Choroid plexus epithelial cell (primary cell): ENCODE measurements around the gene TECPR2.

Source experiments
- DNase-seq: peaks from one replicate; pipeline ENCODE4 v3.0.0-alpha.2; 2010; ENCODE audit warnings: low read depth
- H3K4me3 ChIP-seq: 2 replicates; pipeline ENCODE4 v1.5.1; 2011; ENCODE audit warnings: low read depth, mild to moderate bottlenecking, control low read depth, low read length, moderate library complexity
- TF ChIP-seq, protein P1 (sequence below): conservative IDR thresholded peaks from 2 replicates; pipeline ENCODE4 v1.5.1; 2011; ENCODE audit warnings: low read depth, mild to moderate bottlenecking, control low read depth, inconsistent platforms, low read length, moderate library complexity

Gene TECPR2

DNA sequence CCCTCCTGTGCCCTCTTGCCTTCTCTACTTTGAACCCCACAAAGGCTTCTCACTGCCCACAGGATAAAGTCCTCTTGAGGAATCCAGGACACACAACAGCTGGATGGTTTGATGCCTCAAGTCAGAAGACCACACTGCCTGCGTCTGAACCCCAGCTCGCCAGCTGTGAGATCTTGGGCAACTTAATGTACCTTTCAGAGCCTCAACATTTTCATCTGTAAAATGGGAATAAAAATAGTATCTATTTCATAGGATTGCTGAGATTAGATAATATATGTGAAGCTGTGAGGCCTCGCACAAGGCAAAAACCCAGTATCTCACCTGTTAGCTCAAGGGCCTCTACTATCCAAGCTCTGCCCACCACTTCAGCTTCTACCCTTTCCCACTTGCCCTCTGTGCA, 2.4 kb upstream of the TECPR2 start:
- TF ChIP-seq, protein P1, sequence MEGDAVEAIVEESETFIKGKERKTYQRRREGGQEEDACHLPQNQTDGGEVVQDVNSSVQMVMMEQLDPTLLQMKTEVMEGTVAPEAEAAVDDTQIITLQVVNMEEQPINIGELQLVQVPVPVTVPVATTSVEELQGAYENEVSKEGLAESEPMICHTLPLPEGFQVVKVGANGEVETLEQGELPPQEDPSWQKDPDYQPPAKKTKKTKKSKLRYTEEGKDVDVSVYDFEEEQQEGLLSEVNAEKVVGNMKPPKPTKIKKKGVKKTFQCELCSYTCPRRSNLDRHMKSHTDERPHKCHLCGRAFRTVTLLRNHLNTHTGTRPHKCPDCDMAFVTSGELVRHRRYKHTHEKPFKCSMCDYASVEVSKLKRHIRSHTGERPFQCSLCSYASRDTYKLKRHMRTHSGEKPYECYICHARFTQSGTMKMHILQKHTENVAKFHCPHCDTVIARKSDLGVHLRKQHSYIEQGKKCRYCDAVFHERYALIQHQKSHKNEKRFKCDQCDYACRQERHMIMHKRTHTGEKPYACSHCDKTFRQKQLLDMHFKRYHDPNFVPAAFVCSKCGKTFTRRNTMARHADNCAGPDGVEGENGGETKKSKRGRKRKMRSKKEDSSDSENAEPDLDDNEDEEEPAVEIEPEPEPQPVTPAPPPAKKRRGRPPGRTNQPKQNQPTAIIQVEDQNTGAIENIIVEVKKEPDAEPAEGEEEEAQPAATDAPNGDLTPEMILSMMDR: no peak
- DNase-seq: no peak
- no peak overlapping the region for H3K4me3 ChIP-seq

- DNase-seq: peak; percentile 29
- peak overlapping the region; percentile 72 for H3K4me3 ChIP-seq
- TF ChIP-seq, protein P1: no peak
Measured at GRCh38 chr14:102362084-102362483, 657 bp upstream of the TECPR2 start.

- peak; percentile 28 for DNase-seq
Measured at GRCh38 chr14:102363182-102363943, 622 bp downstream of the TECPR2 start.

DNA sequence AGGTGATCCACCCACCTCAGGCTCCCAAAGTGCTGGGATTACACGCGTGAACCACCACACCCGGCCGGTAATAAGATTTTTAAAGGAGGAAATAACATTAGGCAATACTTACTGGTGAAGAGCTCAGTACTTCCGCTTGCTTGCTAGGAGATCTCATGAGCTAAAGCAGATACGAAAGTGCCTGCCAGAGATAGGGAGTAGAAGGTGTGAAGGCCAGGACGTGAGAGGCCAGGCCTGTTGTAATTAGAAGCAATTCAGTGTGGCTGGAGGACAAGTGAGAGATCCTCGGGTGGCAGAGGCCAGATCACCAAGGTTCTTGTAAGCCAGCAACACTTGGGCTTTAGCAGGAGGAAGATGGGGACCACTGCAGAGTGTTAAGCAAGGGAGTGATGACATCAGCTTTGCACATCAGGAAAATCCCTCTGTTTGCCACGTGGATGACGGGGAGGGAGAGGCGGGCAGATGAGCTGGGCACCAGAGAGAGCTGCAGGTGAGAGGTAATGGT, 7.6 kb downstream of the TECPR2 start:
- H3K4me3 ChIP-seq: no peak overlapping the region
- TF ChIP-seq, protein P1: no peak
- DNase-seq: no peak

More at GRCh38 chr14:102363182-102363943, 622 bp downstream of the TECPR2 start:
- peak overlapping the region; percentile 72 for H3K4me3 ChIP-seq
- TF ChIP-seq, protein P1: no peak

DNA sequence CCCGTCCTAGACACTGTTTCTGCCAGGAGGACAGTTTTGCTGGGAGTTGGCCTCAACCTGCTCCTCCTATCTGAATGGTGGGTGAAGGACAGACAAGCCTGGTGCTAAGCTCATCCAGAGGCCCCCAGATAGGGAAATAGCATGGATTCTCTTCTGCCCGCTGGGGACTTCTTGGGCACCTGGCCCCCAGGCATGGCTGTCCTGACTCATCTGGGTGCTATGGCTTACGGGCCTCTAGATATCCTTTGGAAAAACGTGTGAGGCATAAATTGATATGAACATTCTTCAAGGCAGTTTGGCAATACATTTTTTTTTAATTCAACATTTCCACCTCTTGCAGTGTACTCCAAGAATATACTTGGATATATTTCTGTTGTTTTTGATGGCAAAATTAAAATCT, 8.6 kb downstream of the TECPR2 start:
- TF ChIP-seq, protein P1: no peak
- H3K4me3 ChIP-seq: no peak overlapping the region
- no peak for DNase-seq

DNA sequence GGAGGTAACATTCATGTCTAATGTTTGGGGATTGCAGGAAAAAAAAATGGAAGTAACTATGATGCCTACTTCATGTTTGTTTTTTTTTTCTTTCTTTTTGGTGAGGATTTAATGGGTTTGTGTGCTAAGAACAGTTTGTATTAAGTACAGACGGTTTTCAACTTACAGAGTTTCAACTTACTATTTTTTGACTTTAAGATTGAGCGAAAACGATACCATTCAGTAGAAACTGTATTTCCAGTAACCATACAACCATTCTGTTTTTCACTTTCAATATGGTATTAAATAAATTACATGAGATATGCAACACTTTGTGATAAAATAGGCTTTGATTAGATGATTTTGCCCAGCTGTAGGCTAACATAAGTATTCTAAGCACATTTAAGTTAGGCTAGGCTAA, 10.4 kb downstream of the TECPR2 start:
- H3K4me3 ChIP-seq: no peak overlapping the region
- TF ChIP-seq, protein P1: no peak
- no peak for DNase-seq

GRCh38 chr14:102374264-102374663, 11.5 kb downstream of the TECPR2 start:
- TF ChIP-seq, protein P1: no peak

More at GRCh38 chr14:102374264-102374663, 11.5 kb downstream of the TECPR2 start:
- H3K4me3 ChIP-seq: no peak overlapping the region
- no peak for DNase-seq
